ENCODE data around the gene SPEN. TPM values are rescaled to one million over a fixed set of nuclear protein-coding genes. Genes with fewer than 3 reads are reported as not detected.
"Not testable (repeated sequence)": the region's sequence is repeated elsewhere in the genome, so short reads cannot be mapped to it uniquely, and the experiment has no call there.

Gene SPEN
- total RNA-seq, 2 experiments from 2014 or later, result 65.1 to 65.2 TPM

DNA sequence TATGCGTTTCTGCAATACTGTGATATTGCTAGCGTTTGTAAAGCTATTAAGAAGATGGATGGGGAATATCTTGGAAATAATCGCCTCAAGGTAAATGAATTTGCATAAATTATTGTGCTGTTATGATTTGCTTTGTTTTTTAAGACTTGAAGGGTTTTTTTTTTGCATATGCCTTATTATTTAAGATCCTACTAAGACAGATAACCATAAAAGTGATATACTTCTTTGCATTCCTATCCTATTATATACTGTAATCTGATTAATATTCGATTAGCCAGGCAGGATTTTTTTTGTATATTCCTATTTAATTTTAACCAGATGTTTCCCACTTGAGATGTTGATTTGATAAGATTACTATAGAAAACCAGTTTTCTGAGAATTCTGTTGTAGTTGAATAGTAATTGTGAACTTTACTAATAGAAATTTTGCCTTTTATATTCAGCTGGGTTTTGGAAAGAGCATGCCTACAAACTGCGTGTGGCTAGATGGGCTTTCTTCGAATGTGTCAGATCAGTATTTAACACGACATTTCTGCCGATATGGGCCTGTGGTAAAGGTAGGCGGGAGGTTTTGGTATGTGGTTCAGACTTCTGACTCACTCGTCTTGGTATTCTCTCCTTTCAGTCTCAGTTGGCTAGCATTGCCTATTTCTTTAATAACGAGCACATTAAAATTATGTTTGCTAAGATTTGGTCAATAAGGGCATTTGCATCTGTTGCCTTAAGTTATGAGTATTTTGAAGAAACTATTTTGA, 71.6 kb downstream of the SPEN start:
- CTCF ChIA-PET, result interaction anchor here (0.6 to 1.5 kb wide), 2 partner anchors 42 to 72 kb away, joined by 3 read pairs; partner anchors contain the start of gene SPEN
- peak; percentile 63 for DNase-seq
- H3K9me3 Mint-ChIP-seq, result no peaks in the 10 kb centered on the region
- H3K27ac Mint-ChIP-seq, result peak overlapping the region; percentile 16
- no peaks in the 10 kb centered on the region for H3K27me3 Mint-ChIP-seq
- H3K36me3 Mint-ChIP-seq (ENCODE audit: low read depth), result peaks cover 64% of the 10 kb centered on the region
- POLR2A ChIA-PET, result no interaction called here
- H3K4me1 Mint-ChIP-seq, result peaks cover 27% of the 10 kb centered on the region
- H3K4me3 Mint-ChIP-seq, result no peak overlapping the region

DNA sequence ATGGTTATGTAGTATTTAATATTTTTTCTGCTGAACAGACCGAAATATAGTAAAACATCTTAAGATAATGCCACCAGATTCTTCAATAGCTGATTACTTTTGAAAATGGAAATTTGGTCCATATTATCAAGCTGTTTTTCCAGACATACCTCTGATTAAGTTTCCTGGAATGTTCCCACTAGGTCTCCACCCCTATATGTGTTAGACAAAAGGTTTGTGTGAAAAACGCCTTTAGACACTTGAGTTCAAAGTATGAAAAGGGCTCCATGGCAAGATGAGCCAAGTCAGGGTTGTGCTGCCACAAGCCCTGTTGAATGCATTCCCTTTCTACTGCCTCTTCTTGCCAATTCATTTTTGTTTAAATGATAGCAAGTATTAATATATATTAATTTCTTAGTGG, 75.7 kb downstream of the SPEN start:
- Mint-ChIP-seq H3K4me1 (peaks cover 13% of the 10 kb centered on the region), H3K4me3 (no peak overlapping the region), H3K36me3 (ENCODE audit: low read depth) (peaks cover 53% of the 10 kb centered on the region), H3K9me3 (no peaks in the 10 kb centered on the region), H3K27me3 (no peaks in the 10 kb centered on the region), H3K27ac (peak overlapping the region; percentile 41)
- POLR2A ChIA-PET, result interaction anchor here (0.5 to 0.6 kb wide), 2 partner anchors 41 to 65 kb away, joined by 3 read pairs; no protein-coding TSS in a partner anchor
- CTCF ChIA-PET, result interaction anchor here (1.6 kb wide), 1 partner anchor 10 kb away, joined by 4 read pairs; no protein-coding TSS in a partner anchor
- DNase-seq, result no peak

GRCh38 chr1:15926448-15926847, 78.9 kb downstream of the SPEN start:
- POLR2A ChIA-PET, result interaction anchor here (0.6 kb wide), 1 partner anchor 111 kb away, joined by 3 read pairs; no protein-coding TSS in a partner anchor
- not testable (repeated sequence) for H3K9me3 Mint-ChIP-seq, DNase-seq, H3K4me1 Mint-ChIP-seq, H3K27me3 Mint-ChIP-seq, H3K4me3 Mint-ChIP-seq, H3K27ac Mint-ChIP-seq
- CTCF ChIA-PET, result interaction anchor here (1.1 kb wide), 1 partner anchor 11 kb away, joined by 4 read pairs; no protein-coding TSS in a partner anchor
- H3K36me3 Mint-ChIP-seq (ENCODE audit: low read depth), result peaks cover 57% of the 10 kb centered on the region

DNA sequence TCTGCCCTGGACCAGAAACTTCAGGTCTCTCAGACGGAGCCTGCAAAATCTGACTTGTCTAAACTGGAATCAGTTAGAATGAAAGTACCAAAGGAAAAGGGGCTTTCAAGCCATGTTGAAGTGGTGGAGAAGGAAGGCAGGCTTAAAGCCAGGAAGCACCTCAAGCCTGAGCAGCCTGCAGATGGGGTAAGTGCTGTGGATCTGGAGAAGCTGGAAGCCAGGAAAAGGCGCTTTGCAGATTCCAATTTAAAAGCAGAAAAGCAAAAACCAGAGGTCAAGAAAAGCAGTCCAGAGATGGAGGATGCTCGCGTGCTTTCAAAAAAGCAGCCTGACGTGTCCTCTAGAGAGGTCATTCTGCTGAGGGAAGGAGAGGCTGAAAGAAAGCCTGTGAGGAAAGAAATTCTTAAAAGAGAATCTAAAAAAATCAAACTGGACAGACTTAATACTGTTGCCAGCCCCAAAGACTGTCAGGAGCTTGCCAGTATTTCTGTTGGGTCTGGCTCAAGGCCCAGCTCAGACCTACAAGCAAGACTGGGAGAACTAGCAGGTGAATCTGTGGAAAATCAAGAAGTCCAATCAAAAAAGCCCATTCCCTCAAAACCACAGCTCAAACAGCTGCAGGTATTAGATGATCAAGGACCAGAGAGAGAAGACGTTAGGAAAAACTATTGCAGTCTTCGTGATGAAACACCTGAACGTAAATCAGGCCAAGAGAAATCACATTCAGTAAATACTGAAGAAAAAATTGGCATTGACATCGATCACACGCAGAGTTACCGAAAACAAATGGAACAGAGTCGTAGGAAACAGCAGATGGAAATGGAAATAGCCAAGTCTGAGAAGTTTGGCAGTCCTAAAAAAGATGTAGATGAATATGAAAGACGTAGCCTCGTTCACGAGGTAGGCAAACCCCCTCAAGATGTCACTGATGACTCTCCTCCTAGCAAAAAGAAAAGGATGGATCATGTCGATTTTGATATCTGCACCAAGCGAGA, 81.8 kb downstream of the SPEN start:
- Mint-ChIP-seq H3K27ac (no peak overlapping the region), H3K36me3 (ENCODE audit: low read depth) (peaks cover 59% of the 10 kb centered on the region), H3K27me3 (no peaks in the 10 kb centered on the region), H3K9me3 (no peaks in the 10 kb centered on the region), H3K4me3 (no peak overlapping the region), H3K4me1 (no peaks in the 10 kb centered on the region)
- ChIA-PET CTCF (interaction anchor here (1.6 kb wide), 1 partner anchor 9 kb away, joined by 3 read pairs; no protein-coding TSS in a partner anchor), POLR2A (no interaction called here)
- DNase-seq, result no peak

DNA sequence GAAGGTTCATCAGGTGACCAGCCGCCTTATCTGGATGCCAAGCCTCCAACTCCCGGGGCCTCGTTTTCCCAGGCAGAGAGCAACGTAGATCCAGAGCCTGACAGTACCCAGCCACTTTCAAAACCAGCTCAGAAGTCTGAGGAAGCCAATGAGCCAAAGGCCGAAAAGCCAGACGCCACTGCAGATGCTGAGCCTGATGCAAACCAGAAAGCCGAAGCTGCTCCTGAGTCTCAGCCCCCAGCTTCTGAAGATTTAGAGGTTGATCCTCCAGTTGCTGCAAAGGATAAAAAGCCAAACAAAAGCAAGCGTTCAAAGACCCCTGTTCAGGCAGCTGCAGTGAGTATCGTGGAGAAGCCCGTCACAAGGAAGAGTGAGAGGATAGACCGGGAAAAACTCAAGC, 83.9 kb downstream of the SPEN start:
- ChIA-PET POLR2A (no interaction called here), CTCF (interaction anchor here (0.8 kb wide), 1 partner anchor 45 kb away, joined by 3 read pairs; the partner anchor contains the start of gene ZBTB17)
- H3K36me3 Mint-ChIP-seq (ENCODE audit: low read depth), result peaks cover 74% of the 10 kb centered on the region
- H3K9me3 Mint-ChIP-seq, result no peaks in the 10 kb centered on the region
- no peak for DNase-seq
- H3K27me3 Mint-ChIP-seq, result no peaks in the 10 kb centered on the region
- no peak overlapping the region for H3K27ac Mint-ChIP-seq
- no peaks in the 10 kb centered on the region for H3K4me1 Mint-ChIP-seq
- H3K4me3 Mint-ChIP-seq, result no peak overlapping the region

GRCh38 chr1:15931884-15932283, 84.4 kb downstream of the SPEN start:
- Mint-ChIP-seq H3K27ac (no peak overlapping the region), H3K4me3 (no peak overlapping the region), H3K36me3 (ENCODE audit: low read depth) (peaks cover 76% of the 10 kb centered on the region), H3K27me3 (no peaks in the 10 kb centered on the region), H3K9me3 (no peaks in the 10 kb centered on the region), H3K4me1 (no peaks in the 10 kb centered on the region)
- no peak for DNase-seq
- ChIA-PET CTCF (interaction anchor here (0.8 to 0.9 kb wide), 2 partner anchors 31 to 44 kb away, joined by 3 read pairs; partner anchors contain the start of gene ZBTB17), POLR2A (no interaction called here)

GRCh38 chr1:15932612-15933011, 85.1 kb downstream of the SPEN start:
- ChIA-PET POLR2A (no interaction called here), CTCF (interaction anchor here (0.9 to 1.7 kb wide), 2 partner anchors 9 to 32 kb away, joined by 3 to 4 read pairs; no protein-coding TSS in a partner anchor)
- no peak overlapping the region for H3K27ac Mint-ChIP-seq
- no peaks in the 10 kb centered on the region for H3K27me3 Mint-ChIP-seq
- peaks cover 80% of the 10 kb centered on the region for H3K36me3 Mint-ChIP-seq (ENCODE audit: low read depth)
- H3K4me3 Mint-ChIP-seq, result no peak overlapping the region
- no peak for DNase-seq
- no peaks in the 10 kb centered on the region for H3K9me3 Mint-ChIP-seq
- no peaks in the 10 kb centered on the region for H3K4me1 Mint-ChIP-seq

DNA sequence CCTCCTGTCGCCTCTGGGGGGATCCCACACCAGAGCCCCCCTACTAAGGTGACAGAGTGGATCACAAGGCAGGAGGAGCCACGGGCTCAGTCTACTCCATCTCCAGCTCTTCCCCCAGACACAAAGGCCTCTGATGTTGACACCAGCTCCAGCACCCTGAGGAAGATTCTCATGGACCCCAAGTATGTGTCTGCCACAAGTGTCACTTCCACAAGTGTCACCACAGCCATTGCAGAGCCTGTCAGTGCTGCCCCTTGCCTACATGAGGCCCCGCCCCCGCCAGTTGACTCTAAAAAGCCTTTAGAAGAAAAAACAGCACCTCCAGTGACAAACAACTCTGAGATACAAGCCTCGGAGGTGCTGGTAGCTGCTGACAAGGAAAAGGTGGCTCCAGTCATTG, 86.2 kb downstream of the SPEN start:
- Mint-ChIP-seq H3K27me3 (no peaks in the 10 kb centered on the region), H3K36me3 (ENCODE audit: low read depth) (peaks cover 77% of the 10 kb centered on the region), H3K4me1 (no peaks in the 10 kb centered on the region), H3K27ac (no peak overlapping the region), H3K4me3 (no peak overlapping the region), H3K9me3 (no peaks in the 10 kb centered on the region)
- ChIA-PET CTCF (interaction anchor here (1.7 kb wide), 1 partner anchor 10 kb away, joined by 4 read pairs; no protein-coding TSS in a partner anchor), POLR2A (no interaction called here)
- no peak for DNase-seq

DNA sequence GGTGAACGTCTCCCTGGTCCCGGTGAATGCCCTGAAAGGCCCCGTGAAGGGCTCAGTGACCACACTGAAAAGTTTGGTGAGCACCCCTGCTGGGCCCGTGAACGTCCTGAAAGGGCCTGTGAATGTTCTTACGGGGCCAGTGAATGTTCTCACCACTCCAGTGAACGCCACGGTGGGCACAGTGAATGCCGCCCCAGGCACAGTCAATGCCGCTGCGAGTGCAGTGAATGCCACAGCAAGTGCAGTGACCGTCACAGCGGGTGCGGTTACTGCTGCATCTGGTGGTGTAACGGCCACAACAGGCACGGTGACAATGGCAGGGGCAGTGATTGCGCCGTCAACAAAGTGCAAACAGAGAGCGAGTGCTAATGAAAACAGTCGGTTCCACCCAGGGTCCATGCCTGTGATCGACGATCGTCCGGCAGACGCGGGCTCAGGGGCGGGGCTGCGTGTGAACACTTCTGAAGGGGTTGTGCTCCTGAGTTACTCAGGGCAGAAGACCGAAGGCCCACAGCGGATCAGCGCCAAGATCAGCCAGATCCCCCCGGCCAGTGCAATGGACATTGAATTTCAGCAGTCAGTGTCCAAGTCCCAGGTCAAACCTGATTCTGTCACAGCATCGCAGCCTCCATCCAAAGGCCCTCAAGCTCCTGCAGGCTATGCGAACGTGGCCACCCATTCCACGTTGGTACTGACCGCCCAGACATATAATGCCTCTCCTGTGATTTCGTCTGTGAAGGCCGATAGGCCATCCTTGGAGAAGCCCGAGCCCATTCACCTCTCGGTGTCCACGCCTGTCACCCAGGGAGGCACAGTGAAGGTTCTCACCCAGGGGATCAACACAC, 86.9 kb downstream of the SPEN start:
- ChIA-PET CTCF (interaction anchor here (0.6 to 1.7 kb wide), 2 partner anchors 10 to 474 kb away, joined by 3 to 4 read pairs; no protein-coding TSS in a partner anchor), POLR2A (no interaction called here)
- DNase-seq, result no peak
- Mint-ChIP-seq H3K9me3 (no peaks in the 10 kb centered on the region), H3K27me3 (no peaks in the 10 kb centered on the region), H3K27ac (no peak overlapping the region), H3K4me1 (no peaks in the 10 kb centered on the region), H3K36me3 (ENCODE audit: low read depth) (peaks cover 76% of the 10 kb centered on the region), H3K4me3 (no peak overlapping the region)

DNA sequence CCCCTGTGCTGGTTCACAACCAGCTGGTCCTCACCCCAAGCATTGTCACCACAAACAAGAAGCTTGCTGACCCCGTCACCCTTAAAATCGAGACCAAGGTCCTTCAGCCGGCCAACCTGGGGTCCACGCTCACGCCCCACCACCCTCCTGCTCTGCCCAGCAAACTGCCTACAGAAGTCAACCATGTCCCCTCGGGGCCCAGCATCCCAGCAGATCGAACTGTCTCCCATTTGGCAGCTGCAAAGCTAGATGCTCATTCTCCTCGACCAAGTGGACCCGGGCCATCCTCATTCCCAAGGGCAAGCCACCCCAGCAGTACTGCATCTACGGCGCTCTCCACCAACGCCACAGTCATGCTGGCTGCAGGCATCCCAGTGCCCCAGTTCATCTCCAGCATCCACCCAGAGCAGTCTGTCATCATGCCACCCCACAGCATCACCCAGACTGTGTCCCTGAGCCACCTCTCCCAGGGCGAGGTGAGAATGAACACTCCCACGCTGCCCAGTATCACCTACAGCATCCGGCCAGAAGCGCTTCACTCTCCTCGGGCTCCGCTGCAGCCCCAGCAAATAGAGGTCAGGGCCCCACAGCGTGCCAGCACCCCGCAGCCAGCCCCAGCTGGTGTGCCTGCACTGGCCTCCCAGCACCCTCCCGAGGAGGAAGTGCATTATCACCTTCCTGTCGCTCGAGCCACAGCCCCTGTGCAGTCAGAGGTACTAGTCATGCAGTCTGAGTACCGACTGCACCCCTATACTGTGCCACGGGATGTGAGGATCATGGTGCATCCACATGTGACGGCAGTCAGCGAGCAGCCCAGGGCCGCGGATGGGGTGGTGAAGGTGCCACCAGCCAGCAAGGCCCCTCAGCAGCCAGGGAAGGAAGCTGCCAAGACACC, 87.8 kb downstream of the SPEN start:
- Mint-ChIP-seq H3K4me3 (no peak overlapping the region), H3K36me3 (ENCODE audit: low read depth) (peaks cover 73% of the 10 kb centered on the region), H3K9me3 (no peaks in the 10 kb centered on the region), H3K27me3 (no peaks in the 10 kb centered on the region), H3K4me1 (no peaks in the 10 kb centered on the region), H3K27ac (no peak overlapping the region)
- DNase-seq, result no peak
- CTCF ChIA-PET, result interaction anchor here (0.6 kb wide), 1 partner anchor 475 kb away, joined by 3 read pairs; no protein-coding TSS in a partner anchor
- POLR2A ChIA-PET, result no interaction called here

DNA sequence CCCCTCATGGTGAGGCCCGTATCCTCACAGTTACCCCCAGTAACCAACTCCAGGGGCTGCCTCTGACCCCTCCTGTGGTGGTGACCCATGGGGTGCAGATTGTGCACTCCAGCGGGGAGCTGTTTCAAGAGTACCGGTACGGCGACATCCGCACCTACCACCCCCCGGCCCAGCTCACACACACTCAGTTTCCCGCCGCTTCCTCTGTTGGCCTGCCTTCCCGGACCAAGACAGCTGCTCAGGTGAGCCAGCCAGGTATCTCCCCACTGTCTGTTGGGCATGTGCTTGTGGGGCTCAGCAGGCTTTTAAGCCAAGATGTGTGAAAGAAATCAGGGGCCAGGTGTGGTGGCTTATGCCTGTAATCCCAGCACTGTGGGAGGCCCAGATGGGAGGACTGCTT, 88.5 kb downstream of the SPEN start:
- H3K27me3 Mint-ChIP-seq, result no peaks in the 10 kb centered on the region
- H3K27ac Mint-ChIP-seq, result peak overlapping the region; percentile 41
- H3K4me1 Mint-ChIP-seq, result no peaks in the 10 kb centered on the region
- ChIA-PET POLR2A (no interaction called here), CTCF (interaction anchor here (1.0 kb wide), 1 partner anchor 24 kb away, joined by 3 read pairs; no protein-coding TSS in a partner anchor)
- H3K4me3 Mint-ChIP-seq, result no peak overlapping the region
- no peak for DNase-seq
- peaks cover 72% of the 10 kb centered on the region for H3K36me3 Mint-ChIP-seq (ENCODE audit: low read depth)
- no peaks in the 10 kb centered on the region for H3K9me3 Mint-ChIP-seq

Measured in activated CD4-positive, alpha-beta T cell treated with anti-CD3 and anti-CD28 coated beads, Interleukin-2, amount 10 ng/mL, durations not matched to agents 7 days and 5 days (primary cell).